ENCODE results near the gene ANLN. TPM values are rescaled to one million over a fixed set of nuclear protein-coding genes. Genes with fewer than 3 reads are reported as not detected.

ANLN gene
- polyA plus RNA-seq, 6 donors from 2014 or later, result not detected

DNA sequence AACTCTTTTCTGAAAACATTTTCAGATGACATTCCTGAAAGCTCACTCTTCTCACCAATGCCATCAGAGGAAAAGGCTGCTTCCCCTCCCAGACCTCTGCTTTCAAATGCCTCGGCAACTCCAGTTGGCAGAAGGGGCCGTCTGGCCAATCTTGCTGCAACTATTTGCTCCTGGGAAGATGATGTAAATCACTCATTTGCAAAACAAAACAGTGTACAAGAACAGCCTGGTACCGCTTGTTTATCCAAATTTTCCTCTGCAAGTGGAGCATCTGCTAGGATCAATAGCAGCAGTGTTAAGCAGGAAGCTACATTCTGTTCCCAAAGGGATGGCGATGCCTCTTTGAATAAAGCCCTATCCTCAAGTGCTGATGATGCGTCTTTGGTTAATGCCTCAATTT, 16.5 kb downstream of the ANLN start:
- H3K9me3 Mint-ChIP-seq, result no peaks in the 10 kb centered on the region
- no peak for ATAC-seq (ENCODE audit: low read depth in 2 of 2)

DNA sequence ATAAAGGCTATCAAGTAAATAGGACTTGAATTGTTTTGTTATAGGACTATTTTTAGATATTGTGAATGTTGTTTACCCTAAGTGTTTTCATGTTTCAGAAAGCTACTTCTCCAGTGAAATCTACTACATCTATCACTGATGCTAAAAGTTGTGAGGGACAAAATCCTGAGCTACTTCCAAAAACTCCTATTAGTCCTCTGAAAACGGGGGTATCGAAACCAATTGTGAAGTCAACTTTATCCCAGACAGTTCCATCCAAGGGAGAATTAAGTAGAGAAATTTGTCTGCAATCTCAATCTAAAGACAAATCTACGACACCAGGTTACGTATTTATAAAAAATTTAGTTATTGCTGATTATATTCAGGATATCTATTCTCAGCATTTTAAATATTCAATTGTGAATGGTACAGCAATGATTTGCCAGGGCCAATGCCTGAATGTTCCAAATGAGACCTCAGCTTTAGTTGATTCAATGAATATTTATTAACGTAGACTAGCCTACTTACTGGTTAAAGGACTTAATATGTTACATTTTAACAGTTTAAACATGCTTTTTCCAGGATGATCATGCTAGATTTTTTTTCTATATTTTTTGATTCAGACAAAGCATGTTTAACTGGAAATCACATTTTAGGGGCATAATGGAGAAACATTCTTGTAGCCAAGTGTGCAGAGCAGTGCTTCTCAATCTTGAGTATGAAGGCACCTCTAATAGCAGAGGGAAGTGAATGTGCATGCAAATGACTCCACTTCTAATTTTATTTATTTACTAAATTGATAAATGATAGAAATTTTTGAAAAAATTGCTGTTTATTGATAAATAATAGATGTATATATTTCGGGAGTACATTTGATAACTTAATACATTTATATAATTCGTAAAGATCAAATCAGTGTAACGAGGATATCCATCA, 18.2 kb downstream of the ANLN start:
- no peaks in the 10 kb centered on the region for H3K9me3 Mint-ChIP-seq
- no peak for DNase-seq
- no peaks in the 10 kb centered on the region for H3K36me3 Mint-ChIP-seq
- no peaks in the 10 kb centered on the region for H3K4me1 Mint-ChIP-seq
- no peak overlapping the region for H3K4me3 Mint-ChIP-seq
- no peaks in the 10 kb centered on the region for H3K27me3 Mint-ChIP-seq
- ATAC-seq (ENCODE audit: low read depth in 2 of 2), result no peak
- H3K27ac Mint-ChIP-seq, result no peak overlapping the region

More for the DNA sequence above, 16.5 kb downstream of the ANLN start:
- no peak for DNase-seq
- H3K4me3 Mint-ChIP-seq, result no peak overlapping the region
- H3K36me3 Mint-ChIP-seq, result no peaks in the 10 kb centered on the region
- no peaks in the 10 kb centered on the region for H3K27me3 Mint-ChIP-seq
- H3K4me1 Mint-ChIP-seq, result no peaks in the 10 kb centered on the region
- H3K27ac Mint-ChIP-seq, result no peak overlapping the region

DNA sequence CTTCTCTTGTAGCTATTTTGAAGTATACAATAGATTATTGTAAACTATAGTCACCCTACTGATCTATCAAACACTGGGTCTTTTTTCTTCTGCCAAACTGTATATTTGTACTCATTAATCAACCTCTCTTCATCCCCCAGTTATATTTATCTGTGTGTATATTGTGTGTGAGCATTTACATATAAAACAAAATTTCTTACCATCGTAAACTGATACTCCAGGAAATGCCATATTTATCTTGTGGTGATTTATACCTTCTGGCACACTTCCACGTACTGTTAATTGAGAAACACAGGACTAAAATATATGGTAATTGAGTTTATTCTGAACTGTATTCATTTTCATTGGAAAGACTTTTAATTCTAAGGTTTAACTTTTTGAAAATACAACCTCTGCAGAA, 18.9 kb downstream of the ANLN start:
- H3K36me3 Mint-ChIP-seq, result no peaks in the 10 kb centered on the region
- H3K4me1 Mint-ChIP-seq, result no peaks in the 10 kb centered on the region
- H3K4me3 Mint-ChIP-seq, result no peak overlapping the region
- no peak for ATAC-seq (ENCODE audit: low read depth in 2 of 2)
- H3K27me3 Mint-ChIP-seq, result no peaks in the 10 kb centered on the region
- H3K27ac Mint-ChIP-seq, result no peak overlapping the region
- no peaks in the 10 kb centered on the region for H3K9me3 Mint-ChIP-seq
- DNase-seq, result no peak

DNA sequence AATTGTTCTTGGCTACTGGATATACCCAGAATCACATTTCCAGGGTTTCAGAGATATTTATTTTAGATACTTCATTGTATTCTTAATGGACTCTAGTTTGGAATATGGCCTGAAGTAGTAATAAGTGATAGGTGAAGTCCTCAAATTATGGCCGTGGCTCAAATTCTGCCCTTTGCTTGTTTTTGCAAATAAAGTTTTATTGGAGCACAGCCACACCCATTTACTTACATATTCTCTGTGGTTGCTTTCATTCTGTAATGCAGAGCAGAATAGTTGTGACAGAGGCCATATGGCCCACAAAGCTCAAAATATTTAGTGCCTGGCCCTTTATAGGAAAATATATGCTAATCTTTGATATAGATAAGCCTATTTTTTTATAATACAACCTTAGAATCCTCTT, 19.5 kb downstream of the ANLN start:
- DNase-seq (no peak), ATAC-seq (ENCODE audit: low read depth in 2 of 2) (no peak)
- Mint-ChIP-seq H3K4me3 (no peak overlapping the region), H3K27ac (no peak overlapping the region), H3K4me1 (no peaks in the 10 kb centered on the region), H3K27me3 (no peaks in the 10 kb centered on the region), H3K36me3 (no peaks in the 10 kb centered on the region), H3K9me3 (no peaks in the 10 kb centered on the region)

DNA sequence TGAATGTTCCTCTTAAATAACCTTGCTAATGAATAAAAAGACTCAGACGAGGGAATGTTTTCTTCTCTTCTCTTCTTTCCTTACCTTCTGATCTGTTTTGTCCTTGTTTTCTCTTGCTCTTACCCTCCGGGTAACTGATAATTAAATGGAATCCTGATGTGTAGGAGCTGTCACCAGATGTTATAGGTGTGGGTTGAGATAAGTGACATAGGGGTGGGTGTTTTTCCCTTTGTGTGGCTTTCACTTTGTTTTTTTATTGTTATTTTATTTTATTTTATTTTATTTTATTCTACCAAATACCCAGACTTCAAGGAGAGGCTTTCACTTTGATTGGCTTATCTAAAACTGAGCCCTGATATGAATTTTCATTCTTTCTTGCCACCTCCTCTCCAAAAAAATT, 25.5 kb downstream of the ANLN start:
- no peaks in the 10 kb centered on the region for H3K9me3 Mint-ChIP-seq
- no peak overlapping the region for H3K4me3 Mint-ChIP-seq
- H3K4me1 Mint-ChIP-seq, result no peaks in the 10 kb centered on the region
- H3K27ac Mint-ChIP-seq, result no peak overlapping the region
- no peaks in the 10 kb centered on the region for H3K36me3 Mint-ChIP-seq
- ATAC-seq (ENCODE audit: low read depth in 2 of 2) (no peak), DNase-seq (no peak)
- H3K27me3 Mint-ChIP-seq, result no peaks in the 10 kb centered on the region

DNA sequence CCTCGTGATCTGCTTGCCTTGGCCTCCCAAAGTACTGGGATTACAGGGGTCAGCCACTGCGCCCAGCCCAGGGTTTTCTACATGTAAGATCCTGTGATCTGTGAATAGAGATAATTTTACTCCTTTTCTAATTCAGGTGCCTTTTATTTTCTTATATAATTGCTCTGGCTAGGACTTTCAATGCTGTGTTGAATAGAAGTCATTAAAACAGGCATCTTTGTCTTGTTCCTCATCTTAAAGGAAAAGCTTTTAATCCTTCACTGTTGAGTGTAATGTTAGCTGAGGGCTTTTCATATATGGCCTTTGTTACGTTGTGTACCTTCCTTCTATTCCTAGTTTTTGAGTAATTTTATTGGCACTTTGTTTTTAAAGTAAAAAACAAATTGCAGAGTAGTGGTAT, 26.6 kb downstream of the ANLN start:
- ATAC-seq (ENCODE audit: low read depth in 2 of 2), result no peak
- no peak overlapping the region for H3K4me3 Mint-ChIP-seq
- H3K9me3 Mint-ChIP-seq, result no peaks in the 10 kb centered on the region

DNA sequence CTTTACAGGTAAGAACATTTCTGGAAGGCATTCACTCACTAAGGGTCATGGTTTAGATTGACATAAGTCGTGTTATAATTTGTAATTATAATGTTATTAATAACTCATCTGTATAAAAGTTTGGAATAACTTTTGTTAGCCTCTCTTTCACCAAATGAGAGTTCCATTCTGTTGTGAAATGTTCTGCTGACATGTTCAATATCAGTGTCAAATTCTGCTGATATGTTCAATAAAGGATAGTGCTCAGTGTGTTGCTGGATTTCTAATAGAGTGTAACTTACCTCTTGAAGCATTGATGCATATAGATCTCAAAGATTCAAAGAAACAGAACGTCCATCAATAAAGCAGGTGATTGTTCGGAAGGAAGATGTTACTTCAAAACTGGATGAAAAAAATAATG, 30.6 kb downstream of the ANLN start:
- no peak overlapping the region for H3K27ac Mint-ChIP-seq
- DNase-seq, result no peak
- no peak for ATAC-seq (ENCODE audit: low read depth in 2 of 2)
- no peak overlapping the region for H3K4me3 Mint-ChIP-seq
- no peaks in the 10 kb centered on the region for H3K27me3 Mint-ChIP-seq
- H3K9me3 Mint-ChIP-seq, result no peaks in the 10 kb centered on the region
- H3K36me3 Mint-ChIP-seq, result no peaks in the 10 kb centered on the region
- H3K4me1 Mint-ChIP-seq, result no peaks in the 10 kb centered on the region

More for the DNA sequence above, 26.6 kb downstream of the ANLN start:
- Mint-ChIP-seq H3K36me3 (no peaks in the 10 kb centered on the region), H3K4me1 (no peaks in the 10 kb centered on the region), H3K27me3 (no peaks in the 10 kb centered on the region), H3K27ac (no peak overlapping the region)
- no peak for DNase-seq

DNA sequence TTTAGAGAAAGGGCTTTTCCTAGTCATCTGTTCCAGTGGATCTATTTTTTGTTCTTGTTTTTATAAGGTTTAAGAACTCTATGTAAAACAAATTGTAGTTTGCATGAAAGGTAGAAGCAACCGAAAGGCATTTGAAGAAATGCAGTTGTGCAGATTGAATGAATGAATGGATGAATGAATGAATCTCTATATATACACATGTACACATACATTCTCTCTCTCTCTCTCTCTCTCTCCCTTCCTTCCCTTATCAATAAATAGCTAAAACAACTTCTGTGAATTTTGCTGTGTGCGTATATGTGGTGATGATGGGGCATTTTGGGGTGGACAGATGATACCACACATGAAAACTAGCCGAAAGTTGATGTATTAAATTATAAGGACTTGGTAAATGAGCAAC, 32.4 kb downstream of the ANLN start:
- H3K27ac Mint-ChIP-seq, result no peak overlapping the region
- no peak overlapping the region for H3K4me3 Mint-ChIP-seq
- H3K4me1 Mint-ChIP-seq, result no peaks in the 10 kb centered on the region
- no peak for ATAC-seq (ENCODE audit: low read depth in 2 of 2)
- H3K9me3 Mint-ChIP-seq, result no peaks in the 10 kb centered on the region
- DNase-seq, result no peak
- no peaks in the 10 kb centered on the region for H3K27me3 Mint-ChIP-seq
- H3K36me3 Mint-ChIP-seq, result no peaks in the 10 kb centered on the region

DNA sequence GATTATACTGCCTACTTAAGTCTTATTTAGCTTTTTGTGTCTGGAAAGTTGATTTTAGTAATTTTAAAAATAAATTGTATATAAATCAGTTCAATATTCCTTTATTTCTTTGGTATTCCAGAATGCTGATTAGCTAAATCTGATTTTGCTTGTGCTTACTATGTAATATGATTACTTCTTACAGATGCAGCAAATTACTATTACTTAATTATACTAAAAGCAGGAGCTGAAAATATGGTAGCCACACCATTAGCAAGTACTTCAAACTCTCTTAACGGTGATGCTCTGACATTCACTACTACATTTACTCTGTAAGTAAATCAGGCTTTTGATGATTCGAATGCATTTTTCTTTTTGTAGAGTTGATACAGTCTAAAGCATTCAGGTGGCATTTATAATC, 34.0 kb downstream of the ANLN start:
- H3K4me1 Mint-ChIP-seq, result no peaks in the 10 kb centered on the region
- no peak overlapping the region for H3K27ac Mint-ChIP-seq
- no peaks in the 10 kb centered on the region for H3K36me3 Mint-ChIP-seq
- ATAC-seq (ENCODE audit: low read depth in 2 of 2) (no peak), DNase-seq (no peak)
- no peaks in the 10 kb centered on the region for H3K9me3 Mint-ChIP-seq
- no peaks in the 10 kb centered on the region for H3K27me3 Mint-ChIP-seq
- no peak overlapping the region for H3K4me3 Mint-ChIP-seq

DNA sequence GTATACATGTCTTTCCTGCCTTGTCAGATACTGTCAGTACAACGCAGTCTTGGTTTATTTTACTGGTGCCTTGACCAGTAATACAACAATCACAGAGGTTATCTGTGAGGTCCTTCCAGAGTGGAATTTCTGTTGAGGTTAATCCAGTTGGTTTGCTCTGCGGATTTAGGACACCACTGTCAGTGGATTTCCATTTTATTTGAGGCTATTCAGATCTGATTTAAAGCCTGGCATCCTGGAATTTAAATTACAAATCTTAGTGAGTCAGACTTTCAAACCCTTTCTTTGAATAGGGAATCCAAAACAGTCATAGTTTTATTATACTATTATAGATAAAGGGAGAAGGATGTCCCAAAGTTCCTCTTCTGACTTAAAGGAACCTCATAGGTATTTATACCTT, 40.5 kb downstream of the ANLN start:
- H3K9me3 Mint-ChIP-seq, result peaks cover 0 to 18% (median 4%) of the 10 kb centered on the region in 7 donors
- H3K4me1 Mint-ChIP-seq, result no peaks in the 10 kb centered on the region
- no peak for DNase-seq
- H3K27ac Mint-ChIP-seq, result no peak overlapping the region
- no peaks in the 10 kb centered on the region for H3K27me3 Mint-ChIP-seq
- ATAC-seq (ENCODE audit: low read depth in 2 of 2), result no peak
- H3K36me3 Mint-ChIP-seq, result no peaks in the 10 kb centered on the region
- H3K4me3 Mint-ChIP-seq, result no peak overlapping the region

DNA sequence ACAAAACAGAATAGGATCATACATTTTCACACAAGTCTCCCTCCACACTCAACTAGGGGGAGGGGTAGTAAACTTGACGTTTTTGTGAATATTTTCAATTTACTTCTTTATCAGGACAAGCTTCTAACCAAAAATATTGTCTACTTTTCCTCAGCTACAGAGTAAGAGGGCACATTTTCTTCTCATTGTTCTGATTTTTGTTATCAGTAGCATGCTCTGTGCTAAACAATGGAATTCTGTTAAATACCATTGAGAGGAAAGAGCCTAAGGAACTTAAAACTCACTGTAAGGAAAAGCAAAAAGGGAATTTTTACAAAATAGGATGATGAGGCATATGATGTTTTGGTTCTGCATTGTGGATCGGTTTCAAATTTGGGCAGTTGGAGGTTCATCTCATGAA, 41.2 kb downstream of the ANLN start:
- no peak for ATAC-seq (ENCODE audit: low read depth in 2 of 2)

DNA sequence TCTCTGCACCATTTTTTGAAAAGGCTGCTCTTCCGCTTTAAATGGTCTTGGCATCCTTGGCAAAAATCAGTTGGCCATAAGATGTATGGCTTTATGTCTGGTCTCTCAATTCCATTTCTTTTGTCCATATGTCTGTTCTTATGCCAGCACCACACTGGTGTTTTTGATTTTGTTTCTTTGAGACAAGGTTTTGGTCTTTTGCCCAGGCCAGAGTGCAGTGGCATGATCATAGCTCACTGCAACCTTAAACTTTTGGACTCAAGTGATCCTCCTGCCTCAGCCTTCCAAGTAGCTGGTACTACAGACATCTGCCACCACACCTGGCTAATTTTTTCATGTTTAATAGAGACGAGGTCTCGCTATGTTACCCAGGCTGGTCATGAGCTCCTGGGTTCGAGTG, 48.5 kb downstream of the ANLN start:
- Mint-ChIP-seq H3K4me3 (no peak overlapping the region), H3K9me3 (peaks cover 0 to 1% (median 0%) of the 10 kb centered on the region in 7 donors), H3K36me3 (no peaks in the 10 kb centered on the region), H3K4me1 (no peaks in the 10 kb centered on the region), H3K27me3 (no peaks in the 10 kb centered on the region), H3K27ac (no peak overlapping the region)
- ATAC-seq (ENCODE audit: low read depth in 2 of 2) (no peak), DNase-seq (no peak)

More for the DNA sequence above, 41.2 kb downstream of the ANLN start:
- Mint-ChIP-seq H3K4me1 (no peaks in the 10 kb centered on the region), H3K36me3 (no peaks in the 10 kb centered on the region), H3K4me3 (no peak overlapping the region), H3K27ac (no peak overlapping the region), H3K9me3 (peaks cover 0 to 18% (median 4%) of the 10 kb centered on the region in 7 donors), H3K27me3 (no peaks in the 10 kb centered on the region)
- no peak for DNase-seq

DNA sequence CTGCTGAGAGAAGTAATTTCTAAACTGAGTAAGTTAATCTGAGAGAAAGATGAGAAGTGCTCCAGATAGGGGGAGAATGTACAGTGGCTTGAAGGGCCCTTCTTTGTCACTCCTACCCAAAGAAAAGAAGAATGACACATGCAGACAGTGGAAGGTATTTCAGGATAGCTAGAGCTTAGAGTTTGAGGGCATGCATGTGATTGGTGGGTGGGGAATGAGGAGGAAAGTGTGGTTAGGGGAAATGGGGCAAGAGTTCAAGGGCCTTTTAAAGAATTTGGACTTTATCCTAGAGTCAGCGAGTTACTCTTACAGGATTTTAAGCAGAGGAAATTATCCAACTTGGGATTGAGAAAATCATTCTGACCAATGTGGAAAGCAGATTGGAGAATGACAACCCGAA, 50.0 kb downstream of the ANLN start:
- no peaks in the 10 kb centered on the region for H3K36me3 Mint-ChIP-seq
- H3K27ac Mint-ChIP-seq, result no peak overlapping the region
- DNase-seq, result no peak
- H3K27me3 Mint-ChIP-seq, result no peaks in the 10 kb centered on the region
- H3K4me1 Mint-ChIP-seq, result no peaks in the 10 kb centered on the region
- H3K4me3 Mint-ChIP-seq, result no peak overlapping the region
- no peak for ATAC-seq (ENCODE audit: low read depth in 2 of 2)
- H3K9me3 Mint-ChIP-seq, result no peaks in the 10 kb centered on the region

DNA sequence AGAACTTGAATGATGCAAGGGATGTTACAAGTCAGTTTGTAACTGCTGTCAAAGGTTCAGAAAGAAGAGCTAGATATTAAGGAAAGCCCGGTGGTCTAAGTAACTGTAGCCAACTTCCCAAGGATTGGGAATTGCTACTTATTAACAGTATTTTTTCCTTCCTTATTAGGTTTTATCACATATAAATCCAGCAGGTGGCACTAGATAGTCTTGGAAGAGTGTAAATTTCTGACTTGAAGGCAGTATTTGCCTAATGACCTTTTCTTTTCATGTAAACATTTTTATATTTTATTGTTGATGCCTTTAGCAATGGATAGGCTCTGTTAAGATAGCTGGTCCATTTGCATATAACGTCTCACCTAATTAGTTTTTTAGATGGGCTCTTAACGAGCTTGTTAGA, 51.2 kb downstream of the ANLN start:
- DNase-seq, result no peak
- no peak for ATAC-seq (ENCODE audit: low read depth in 2 of 2)
- H3K27me3 Mint-ChIP-seq, result no peaks in the 10 kb centered on the region
- no peaks in the 10 kb centered on the region for H3K4me1 Mint-ChIP-seq
- no peaks in the 10 kb centered on the region for H3K36me3 Mint-ChIP-seq
- no peak overlapping the region for H3K4me3 Mint-ChIP-seq
- no peaks in the 10 kb centered on the region for H3K9me3 Mint-ChIP-seq
- no peak overlapping the region for H3K27ac Mint-ChIP-seq

All from naive B cell (primary cell).